Cerebellar cortex (tissue), 1 donor: ENCODE measurements around the gene KMT2C.
"Not testable (repeated sequence)": the region's sequence is repeated elsewhere in the genome, so short reads cannot be mapped to it uniquely, and the experiment has no call there.

Experiments
- DNase-seq: peaks from one replicate; pipeline ENCODE4 v3.0.0-alpha.2; 2015; ENCODE audit warnings: low spot score

The KMT2C gene

DNA sequence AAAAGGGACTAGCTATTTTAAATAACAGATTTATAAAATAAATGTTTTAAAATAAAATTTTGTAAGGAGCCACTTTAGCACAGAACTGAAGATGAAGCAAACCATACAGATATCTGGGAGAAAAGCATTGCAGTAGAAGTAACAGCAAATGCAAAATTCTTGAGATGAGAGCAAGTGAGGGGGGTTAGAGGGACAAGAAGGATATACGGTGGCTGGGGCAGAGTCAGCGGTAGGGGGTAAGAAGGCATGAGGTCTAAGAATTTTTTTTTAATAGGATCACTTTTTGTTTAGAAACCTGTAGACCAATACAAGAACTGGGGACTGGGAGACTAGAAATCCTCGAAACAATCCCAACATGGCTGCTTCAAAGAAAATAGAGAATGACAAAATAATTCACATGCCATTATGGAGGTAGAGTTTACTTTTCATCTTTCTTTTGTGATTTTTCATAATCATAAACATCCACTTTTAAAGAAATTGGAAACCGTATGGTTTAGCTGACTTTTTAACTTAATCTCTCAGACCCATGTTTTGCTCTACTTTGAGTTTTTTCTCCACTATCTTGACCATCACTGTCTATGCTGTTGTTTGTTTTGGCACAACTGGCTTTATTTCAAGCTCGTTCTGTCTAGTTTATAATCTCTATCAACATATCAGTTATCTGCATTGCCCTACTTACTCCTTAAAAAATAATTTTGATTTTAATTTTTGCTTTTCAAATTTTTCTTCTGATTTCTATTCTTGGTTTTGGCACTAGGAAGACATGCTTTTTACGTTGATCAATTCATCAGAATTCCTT is 73.5 kb downstream of the KMT2C start:
- no peak for DNase-seq

DNA sequence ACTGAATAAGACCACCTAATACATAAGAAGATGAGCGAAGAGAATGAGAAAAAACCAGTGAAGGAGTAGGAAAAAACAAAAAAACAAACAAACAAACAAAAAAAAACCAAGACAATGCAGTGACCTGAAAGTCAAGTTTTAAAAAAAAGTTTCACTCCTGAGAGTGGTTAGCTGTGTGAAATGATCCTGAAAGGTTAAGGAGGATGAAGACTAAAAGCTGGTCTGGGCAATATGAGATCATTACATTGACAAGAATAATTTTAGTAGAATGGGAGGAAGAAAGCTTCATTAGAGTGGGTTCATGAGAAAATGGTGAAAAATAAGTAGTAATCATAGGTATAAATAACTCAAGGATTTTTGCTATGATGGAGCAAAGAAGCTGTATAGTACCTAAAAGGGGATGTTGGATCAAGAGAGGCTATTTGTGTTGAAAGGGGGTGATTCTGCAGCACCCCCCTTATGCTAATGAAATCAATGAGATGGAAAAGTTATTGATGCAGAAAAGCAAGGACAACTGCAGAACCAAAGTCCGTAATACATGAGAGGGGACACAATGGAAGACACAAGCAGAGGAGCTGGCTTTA is 80.2 kb downstream of the KMT2C start:
- no peak for DNase-seq

- DNase-seq: no peak
Measured at GRCh38 chr7:152354061-152354460, 81.7 kb downstream of the KMT2C start.

- DNase-seq: not testable (repeated sequence)
Measured at GRCh38 chr7:152353281-152353680, 82.5 kb downstream of the KMT2C start.

- not testable (repeated sequence) for DNase-seq
Measured at GRCh38 chr7:152351747-152352146, 84.1 kb downstream of the KMT2C start.

DNA sequence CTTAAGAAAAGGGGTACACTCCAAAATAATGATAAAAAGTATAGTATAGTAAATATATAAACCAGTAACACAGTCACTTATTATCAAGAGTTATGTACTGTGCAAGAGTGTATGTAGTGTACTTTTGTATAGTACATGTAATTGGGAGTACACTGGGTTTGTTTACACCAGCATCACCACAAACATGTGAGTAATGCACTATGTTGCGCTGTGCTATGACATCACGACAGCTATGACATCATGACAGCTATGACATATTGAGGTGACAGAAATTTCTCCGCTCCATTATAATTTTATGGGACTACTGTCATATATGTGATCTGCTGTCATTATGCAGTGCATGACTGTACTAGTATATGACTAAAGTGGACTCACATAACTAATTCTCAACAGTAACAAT is 84.6 kb downstream of the KMT2C start:
- no peak for DNase-seq

DNA sequence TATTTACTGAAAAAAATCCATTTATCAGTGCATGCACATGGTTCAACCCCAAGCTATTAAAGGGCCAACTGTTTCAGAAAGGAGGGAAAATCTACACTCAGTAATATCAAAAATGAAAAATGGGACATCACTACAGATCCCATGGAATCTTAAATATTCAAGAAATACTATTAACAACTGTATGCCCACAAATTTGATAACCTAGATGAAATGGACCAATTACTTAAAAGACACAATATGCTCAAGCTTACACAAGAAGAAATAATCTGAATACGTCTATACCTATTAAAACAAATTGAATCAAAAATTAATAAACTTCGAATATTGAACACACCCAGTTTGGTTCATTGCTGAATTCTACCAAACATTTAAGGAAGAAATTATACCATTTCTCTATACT is 87.9 kb downstream of the KMT2C start:
- DNase-seq: no peak

DNA sequence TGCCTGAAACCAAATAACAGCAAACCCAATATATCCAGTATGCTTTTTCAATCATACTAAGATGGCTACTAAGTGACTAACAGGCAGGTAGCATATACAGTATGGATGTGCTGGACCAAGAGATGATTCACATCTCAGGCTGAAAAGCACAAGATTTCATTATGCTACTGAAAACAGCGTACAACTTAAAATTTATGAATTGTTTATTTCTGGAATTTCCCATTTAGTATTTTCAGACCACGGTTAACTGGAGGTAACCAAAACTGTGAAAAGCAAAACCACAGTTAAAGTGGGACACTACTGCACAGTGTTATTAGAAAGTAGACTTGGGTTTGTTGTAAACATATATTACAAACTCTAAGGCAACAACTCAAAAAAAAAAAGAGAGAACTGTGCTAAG is 91.5 kb downstream of the KMT2C start:
- no peak for DNase-seq

- no peak for DNase-seq
Measured at GRCh38 chr7:152342796-152343195, 93.0 kb downstream of the KMT2C start.

- DNase-seq: no peak
Measured at GRCh38 chr7:152341914-152342236, 93.9 kb downstream of the KMT2C start.

- peak; percentile 53 for DNase-seq
Measured at GRCh38 chr7:152341039-152341913, 94.5 kb downstream of the KMT2C start.

DNA sequence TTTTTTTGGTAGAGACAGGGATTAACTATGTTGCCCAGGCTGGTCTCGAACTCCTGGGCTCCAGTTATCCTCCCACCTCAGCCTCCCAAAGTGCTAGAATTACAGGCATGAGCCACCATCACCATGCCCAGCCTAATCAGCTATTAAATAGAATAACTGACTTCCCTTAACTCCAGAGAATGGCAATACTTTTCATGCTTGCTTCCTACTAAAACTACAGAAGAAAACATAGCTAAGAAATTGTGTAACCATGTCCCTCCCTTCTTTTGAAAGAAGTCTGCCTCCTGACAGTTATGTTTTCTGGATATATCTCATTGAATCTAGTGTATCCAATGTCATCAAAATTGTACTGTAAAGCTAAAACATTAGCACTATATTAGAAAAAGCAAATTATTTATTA is 95.6 kb downstream of the KMT2C start:
- no peak for DNase-seq

GRCh38 chr7:152338561-152338960 is 97.2 kb downstream of the KMT2C start:
- no peak for DNase-seq

GRCh38 chr7:152336754-152337368 is 98.9 kb downstream of the KMT2C start:
- peak; percentile 57 for DNase-seq

- peak; percentile 46 for DNase-seq
Measured at GRCh38 chr7:152335900-152336571, 99.8 kb downstream of the KMT2C start.

- DNase-seq: no peak
Measured at GRCh38 chr7:152333134-152333533, 102.7 kb downstream of the KMT2C start.

- no peak for DNase-seq
Measured at GRCh38 chr7:152330827-152331226, 105.0 kb downstream of the KMT2C start.

- no peak for DNase-seq
Measured at GRCh38 chr7:152329469-152329868, 106.3 kb downstream of the KMT2C start.

DNA sequence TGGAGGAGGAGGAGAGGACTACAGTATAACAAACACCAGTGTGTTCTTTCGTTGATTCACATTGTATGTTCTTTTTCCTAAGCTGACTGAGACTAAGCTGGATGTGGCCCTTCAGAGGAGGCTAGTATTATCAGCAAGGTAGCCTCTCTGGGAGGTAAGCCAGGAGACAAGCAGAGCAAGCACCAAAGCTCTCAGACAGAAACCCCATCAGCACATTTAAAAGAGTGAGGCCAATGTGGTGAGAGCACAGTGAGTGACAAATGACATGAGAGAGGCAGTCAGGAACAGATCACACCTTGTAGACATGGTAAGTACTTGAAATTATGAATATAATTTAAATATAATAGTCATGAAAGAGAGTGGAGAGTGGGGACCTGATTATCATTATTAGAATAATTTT is 107.6 kb downstream of the KMT2C start:
- no peak for DNase-seq

GRCh38 chr7:152315845-152316244 is 120.0 kb downstream of the KMT2C start:
- no peak for DNase-seq

- no peak for DNase-seq
Measured at GRCh38 chr7:152313831-152314604, 121.8 kb downstream of the KMT2C start.
